ENCODE results near the gene SEPHS1. TPM values are rescaled to one million over a fixed set of nuclear protein-coding genes. Genes with fewer than 3 reads are reported as not detected.
"Not testable (repeated sequence)": the region's sequence is repeated elsewhere in the genome, so short reads cannot be mapped to it uniquely, and the experiment has no call there.

Gene SEPHS1
- total RNA-seq = 26.4 TPM

DNA sequence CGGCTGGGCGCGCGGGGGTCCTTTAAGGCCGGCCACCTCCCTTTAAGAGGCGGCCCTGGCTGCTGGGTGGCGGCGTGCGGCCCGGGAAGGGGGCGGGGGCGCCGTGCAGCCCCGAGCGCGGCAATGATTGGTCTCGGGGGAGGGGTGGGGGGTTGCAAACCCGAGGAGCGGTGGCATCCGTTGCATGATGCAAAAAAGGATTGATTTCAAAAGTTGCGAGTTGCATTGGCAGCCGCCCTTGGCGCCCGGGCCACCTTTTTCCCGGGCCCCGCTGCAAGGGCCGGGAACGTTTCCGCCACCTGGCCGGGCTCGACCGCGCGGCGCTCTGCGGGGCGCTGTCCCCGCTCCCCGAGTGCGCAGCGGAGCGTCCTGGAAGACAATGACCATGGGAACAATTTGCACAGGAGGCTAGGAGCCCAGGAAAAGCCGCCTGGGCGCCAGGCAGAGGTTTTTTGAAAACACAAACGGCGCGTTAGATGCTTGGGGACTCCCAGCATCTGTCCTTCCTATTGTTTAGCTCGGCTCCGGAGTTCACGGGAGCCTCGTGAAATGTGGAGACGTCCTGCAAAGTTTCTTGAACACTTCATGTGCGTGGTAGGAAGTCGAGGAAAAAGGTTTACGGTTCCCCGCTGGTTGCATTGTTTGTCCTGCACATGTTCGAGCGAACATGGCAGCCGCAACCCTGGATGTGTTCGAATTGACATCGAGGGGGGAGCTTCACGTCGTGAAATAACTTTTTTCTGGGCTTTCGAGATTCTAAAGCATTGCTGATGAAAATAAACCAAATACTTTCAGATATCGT is at the start of gene SEPHS1:
Gene SEPHS1, minus strand, starts transcription at position 78 of the 802 bp plus-strand sequence. CDS start 3,343 bp downstream, outside the sequence.
- DNase-seq (ENCODE audit: low read depth in 2 of 3, low spot score in 2 of 3) = peak in 2 of 3 donors; percentile 80 to 85

- no peak for DNase-seq (ENCODE audit: low read depth in 2 of 3, low spot score in 2 of 3)
These were observed 49.0 kb upstream of the SEPHS1 start for GRCh38 chr10:13397052-13397451.

DNA sequence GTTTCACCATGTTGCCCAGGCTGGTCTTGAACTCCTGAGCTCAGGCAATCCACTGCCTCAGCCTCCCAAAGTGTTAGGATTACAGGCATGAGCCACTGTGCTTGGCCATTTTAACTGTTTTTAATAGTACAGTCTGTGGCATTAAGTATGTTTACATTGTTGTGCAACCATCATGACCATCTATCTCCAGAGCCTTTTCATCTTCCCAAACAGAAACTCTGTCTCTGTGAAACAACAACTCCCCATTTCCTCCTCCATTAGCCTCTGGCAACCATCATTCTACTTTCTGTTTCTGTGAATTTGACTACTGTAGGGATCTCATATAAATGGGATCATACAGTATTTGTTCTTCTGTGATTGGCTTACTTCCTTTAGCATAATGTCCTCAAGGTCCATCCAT is 48.3 kb upstream of the SEPHS1 start:
- no peak for DNase-seq (ENCODE audit: low read depth in 2 of 3, low spot score in 2 of 3)

DNA sequence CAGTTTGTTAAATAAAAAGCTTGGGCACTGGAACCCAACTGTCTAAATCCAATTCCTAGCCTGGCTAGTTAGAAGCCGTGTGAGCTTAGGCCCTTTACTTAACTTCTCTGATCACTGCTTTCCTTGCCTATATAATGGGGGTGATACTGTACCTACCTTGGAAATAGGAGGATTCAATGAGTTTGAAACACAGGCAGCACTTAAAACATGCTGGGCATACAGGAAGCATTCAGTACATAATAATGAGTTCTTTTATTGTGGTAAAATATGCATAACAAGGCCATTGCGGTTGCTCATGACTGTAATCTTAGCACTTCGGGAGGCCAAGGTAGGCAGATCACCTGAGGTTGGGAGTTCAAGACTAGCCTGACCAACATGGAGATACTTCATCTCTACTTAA is 47.4 kb upstream of the SEPHS1 start:
- no peak for DNase-seq (ENCODE audit: low read depth in 2 of 3, low spot score in 2 of 3)

- no peak for DNase-seq (ENCODE audit: low read depth in 2 of 3, low spot score in 2 of 3)
These were observed 45.5 kb upstream of the SEPHS1 start for GRCh38 chr10:13393640-13394039.

DNA sequence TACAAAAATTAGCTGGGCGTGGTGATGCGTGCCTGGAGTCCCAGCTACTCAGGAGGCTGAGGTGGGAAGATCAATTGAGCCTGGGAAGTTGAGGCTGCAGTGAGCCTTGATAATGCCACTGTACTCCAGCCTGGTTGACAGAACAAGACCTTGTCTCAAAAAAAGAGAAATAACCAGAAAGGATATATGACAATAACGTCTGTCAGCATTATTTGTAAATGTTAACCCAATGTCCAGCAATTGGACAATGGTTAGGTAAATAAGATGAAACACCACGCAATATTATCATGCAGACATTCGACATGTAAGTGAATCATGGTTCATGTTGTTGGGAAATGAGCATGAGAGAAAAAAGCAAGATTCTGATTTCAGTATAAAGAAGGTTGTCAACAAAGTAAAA is 44.6 kb upstream of the SEPHS1 start:
- no peak for DNase-seq (ENCODE audit: low read depth in 2 of 3, low spot score in 2 of 3)

DNA sequence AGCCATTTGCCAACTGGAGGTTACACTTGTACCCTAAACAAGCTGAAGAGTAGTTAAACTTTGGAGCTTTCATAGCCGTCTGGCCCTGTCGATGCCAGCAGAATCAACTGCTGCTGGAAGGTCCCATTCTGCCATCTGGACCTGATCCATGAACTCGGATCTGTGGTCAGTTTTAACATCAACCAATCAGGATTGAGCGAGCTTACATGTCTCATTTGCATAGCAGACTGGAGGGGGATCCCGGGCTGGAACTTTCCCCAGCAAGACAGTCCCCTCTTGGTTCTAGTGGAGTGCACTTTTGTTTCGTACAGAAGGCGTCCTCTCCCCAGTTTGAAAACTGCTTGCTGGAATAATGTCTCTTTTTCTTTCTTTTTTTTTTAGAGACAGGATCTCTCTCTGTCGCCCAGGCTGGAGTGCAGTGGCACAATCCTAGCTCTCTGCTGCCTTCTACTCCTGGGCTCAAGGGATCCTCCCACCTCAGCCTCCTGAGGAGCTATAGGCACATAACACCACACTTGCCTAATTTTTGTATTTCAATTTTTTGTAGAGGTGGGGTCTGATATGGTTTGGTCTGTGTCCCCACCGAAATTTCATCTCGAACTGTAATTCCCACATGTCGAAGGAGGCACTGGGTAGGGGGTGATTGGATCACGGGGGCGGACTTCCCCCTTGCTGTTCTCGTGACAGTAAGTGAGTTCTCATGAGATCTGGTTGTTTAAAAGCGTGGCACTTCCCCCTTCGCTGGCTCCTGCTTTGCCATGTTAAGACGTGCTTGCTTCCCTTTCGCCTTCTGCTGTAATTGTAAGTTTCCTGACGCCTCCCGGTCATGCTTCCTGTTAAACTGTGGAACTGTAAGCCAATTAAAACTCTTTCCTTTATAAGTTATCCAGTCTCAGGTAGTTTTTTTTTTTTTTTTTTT is 42.8 kb upstream of the SEPHS1 start:
- DNase-seq (ENCODE audit: low read depth in 2 of 3, low spot score in 2 of 3) = peak in 2 of 3 donors; percentile 41 to 75

DNA sequence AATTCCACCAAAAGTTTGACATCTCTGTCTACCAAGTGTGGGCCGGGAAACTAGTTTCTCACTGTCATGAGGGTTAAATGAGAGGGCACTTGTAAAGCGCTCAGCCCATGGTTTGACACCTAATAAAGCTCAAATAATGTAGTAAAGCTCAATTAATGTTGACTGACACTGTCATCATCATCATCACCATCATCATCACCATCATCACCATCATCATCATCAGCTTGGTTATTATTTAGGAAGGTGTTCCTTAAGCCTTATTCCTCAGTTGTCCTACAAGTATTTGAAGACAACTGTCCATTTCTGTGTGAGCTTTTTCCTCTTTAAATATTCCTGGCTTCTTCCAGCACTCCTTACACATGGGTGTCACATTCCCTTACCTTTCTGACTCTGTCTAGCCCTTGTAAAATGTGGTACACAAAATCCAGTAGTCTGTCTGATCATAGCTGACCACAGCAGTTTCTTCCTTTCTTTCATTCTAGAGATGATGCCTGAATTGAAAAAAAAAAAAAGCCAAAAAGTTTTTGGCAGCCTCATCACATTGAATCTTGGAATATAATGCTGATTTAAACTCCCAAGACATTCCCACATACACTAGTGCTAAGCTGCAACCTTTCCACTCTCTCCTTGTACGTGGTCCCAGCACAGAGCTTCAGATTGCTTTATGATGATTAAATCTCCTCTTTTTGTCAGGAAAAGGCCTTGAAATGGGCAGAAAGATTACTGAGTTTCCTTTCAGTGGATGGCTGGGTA is 40.6 kb upstream of the SEPHS1 start:
- no peak for DNase-seq (ENCODE audit: low read depth in 2 of 3, low spot score in 2 of 3)

DNA sequence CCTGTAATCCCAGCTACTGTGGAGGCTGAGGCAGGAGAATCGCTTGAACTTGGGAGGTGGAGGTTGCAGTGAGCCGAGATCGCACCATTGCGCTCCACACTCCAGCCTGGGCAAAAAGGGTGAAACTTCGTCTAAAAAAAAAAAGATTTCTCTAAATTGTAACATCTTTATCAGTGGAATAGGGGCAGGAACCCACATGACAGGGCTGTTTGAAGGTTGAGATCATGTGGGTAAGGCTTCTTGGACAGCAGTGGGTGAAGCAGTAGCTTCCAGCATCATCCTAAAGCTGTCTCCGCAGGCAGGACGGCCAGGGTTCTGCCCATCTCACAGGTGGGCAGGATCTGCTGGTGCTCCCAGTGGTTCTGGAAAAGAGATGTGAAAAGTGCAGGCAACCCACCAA is 37.9 kb upstream of the SEPHS1 start:
- no peak for DNase-seq (ENCODE audit: low read depth in 2 of 3, low spot score in 2 of 3)

DNA sequence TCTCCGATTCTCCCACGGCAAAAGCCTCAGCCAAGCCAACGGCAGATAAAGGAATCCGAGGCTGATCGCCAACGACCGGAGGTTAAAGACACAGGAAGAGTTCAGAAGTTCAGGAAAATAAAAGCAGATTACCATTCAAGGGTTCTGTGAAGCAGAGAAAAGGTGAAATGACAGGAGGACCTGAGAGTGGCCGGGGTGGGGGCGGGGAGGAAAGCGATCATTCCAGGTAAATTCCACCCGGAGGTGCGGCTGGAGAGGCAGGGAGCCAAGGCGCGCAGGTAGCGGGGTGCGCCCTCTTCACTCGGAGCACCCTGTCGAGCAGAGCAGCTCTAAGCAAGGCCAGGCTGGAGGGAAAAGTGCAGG is 35.3 kb upstream of the SEPHS1 start:
- DNase-seq (ENCODE audit: low read depth in 2 of 3, low spot score in 2 of 3) = no peak

DNA sequence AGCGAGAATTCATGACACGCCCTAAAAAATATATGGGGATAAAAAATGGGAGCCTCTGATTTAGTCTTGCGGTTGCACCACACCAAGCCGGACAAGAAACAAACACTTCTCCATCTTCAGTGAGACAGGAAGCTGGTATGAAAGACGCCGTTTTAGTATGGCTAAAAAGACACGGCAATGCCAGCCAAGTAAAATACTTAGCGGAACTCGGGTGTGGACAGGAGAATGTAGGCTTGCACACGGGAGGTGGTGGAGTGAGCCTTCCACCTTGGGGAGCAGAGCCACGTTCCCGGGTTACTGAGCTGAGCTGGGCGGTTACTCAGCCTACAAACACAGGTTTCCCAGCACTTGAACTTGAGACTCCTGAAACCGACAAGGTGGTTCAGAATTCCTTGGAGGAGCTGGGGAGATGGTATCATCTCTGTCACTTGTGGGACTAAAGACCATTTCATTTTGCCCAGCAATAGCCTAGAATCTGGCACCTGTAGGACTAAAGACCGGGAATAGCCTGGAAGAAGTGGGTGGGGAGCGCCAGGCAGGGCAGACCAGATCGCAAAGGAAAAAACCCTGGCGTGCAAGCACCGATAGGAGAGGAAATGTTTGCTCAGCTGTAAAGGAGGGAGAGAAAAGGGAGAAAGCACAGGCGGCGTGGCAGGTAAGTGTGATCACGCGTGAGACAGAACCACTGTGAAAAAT is 34.8 kb upstream of the SEPHS1 start:
- peak in 1 of 3 donors; percentile 42 for DNase-seq (ENCODE audit: low read depth in 2 of 3, low spot score in 2 of 3)

GRCh38 chr10:13379061-13379460 is 31.0 kb upstream of the SEPHS1 start:
- DNase-seq (ENCODE audit: low read depth in 2 of 3, low spot score in 2 of 3) = not testable (repeated sequence)

DNA sequence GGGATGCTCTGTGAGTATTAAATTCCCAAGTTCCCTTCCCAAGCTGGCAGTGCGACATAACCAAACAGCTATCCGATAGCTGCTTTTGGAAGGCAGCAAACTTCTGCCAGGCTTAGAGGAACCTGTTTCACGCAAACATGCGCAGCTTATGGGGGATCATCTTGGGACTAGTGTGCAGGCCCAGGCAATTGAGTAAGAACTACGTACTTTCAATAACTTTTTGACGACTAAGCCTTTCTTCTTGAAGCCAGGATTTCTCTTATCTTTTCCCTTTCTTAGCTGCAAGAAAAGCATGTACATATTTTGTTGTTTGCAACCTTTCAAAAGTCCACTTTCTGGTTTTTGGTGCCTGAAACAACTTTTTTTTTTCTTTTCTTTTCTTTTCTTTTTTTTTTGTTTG is 28.7 kb upstream of the SEPHS1 start:
- DNase-seq (ENCODE audit: low read depth in 2 of 3, low spot score in 2 of 3) = no peak

- no peak for DNase-seq (ENCODE audit: low read depth in 2 of 3, low spot score in 2 of 3)
These were observed 28.2 kb upstream of the SEPHS1 start for GRCh38 chr10:13376297-13376696.

GRCh38 chr10:13375791-13376190 is 27.7 kb upstream of the SEPHS1 start:
- DNase-seq (ENCODE audit: low read depth in 2 of 3, low spot score in 2 of 3) = no peak

GRCh38 chr10:13373644-13374043 is 25.6 kb upstream of the SEPHS1 start:
- DNase-seq (ENCODE audit: low read depth in 2 of 3, low spot score in 2 of 3) = no peak

DNA sequence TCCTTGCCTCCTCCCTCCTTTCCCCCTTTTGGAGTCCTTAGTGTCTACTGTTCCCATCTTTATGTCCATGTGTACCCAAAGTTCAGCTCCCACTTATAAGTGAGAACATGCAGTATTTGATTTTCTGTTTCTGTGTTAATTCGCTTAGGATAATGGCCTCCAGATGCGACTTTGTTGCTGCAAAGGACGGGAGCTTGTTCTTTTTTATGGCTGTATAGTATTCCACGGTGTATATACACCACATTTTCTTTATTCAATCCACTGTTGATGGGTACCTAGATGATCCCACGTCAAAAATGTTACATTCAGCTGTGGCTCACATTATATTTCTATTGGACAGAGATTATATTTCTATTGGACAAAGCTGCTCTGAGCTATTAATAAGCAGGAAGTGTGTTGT is 24.4 kb upstream of the SEPHS1 start:
- DNase-seq (ENCODE audit: low read depth in 2 of 3, low spot score in 2 of 3) = no peak

GRCh38 chr10:13371897-13372470 is 23.9 kb upstream of the SEPHS1 start:
- DNase-seq (ENCODE audit: low read depth in 2 of 3, low spot score in 2 of 3) = peak in 2 of 3 donors; percentile 86 to 96

DNA sequence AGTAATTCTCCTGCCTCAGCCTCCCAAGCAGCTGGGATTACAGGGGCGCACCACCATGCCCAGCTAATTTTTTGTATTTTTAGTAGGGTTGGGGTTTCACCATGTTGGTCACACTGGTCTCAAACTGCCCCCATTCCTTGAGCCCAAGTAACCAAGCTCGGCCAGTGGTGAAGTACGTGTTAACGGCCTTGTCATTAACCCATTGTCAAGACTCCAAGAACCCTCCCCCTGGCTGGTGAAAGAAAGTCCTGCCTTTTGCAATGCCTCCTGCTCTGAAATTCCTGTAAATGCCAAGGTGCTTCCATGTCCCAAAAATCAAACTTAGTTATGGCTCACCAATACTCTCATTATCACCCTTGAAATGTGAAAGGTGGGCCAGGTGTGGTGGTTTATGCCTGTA is 18.8 kb upstream of the SEPHS1 start:
- no peak for DNase-seq (ENCODE audit: low read depth in 2 of 3, low spot score in 2 of 3)

DNA sequence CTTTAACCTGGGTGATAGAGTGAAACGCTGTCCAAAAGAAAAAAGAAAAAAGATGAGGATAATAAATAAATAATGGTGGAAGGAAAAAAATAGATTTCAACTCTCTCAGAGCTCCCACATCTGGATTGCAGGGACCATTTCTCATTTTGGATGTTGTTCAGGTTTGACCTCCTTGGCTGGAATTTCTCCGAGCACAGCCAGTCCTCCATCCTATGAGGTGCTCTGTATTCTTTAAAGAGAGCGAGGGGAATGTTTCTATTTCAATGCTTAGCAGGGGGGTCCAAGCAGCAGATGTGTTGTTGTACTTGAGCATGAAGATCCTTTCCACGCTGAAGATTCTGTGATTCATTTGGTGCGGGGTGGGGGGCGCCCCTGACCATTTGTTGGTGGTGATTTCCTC is 17.7 kb upstream of the SEPHS1 start:
- DNase-seq (ENCODE audit: low read depth in 2 of 3, low spot score in 2 of 3) = no peak

Measured in hematopoietic multipotent progenitor cell (in vitro differentiated cells).